ENCODE results near the gene LIMK2.
"Not testable (repeated sequence)": the region's sequence is repeated elsewhere in the genome, so short reads cannot be mapped to it uniquely, and the experiment has no call there.

LIMK2 gene

DNA sequence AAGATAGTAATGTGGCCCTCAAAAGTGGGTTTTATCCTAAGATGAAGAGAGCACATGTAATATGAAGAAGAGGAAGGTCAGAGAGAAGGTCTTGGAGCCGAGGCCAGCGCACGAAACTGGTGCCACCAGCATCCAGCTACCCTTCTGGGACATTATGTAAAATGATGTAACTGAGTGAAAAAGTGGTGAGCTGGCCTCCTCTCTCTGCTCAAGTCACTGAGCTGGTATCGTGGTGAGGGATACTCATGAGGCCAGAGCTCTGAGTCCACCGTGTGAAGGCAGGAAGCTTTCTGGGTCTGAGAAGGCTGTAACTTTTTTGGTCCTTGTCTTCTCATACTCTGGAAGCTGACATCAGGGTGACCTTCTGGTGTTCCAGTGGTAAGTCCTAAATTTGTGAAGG, 27.0 kb upstream of the LIMK2 start:
- Histone ChIP-seq H3K27ac (ENCODE audit: low read depth, low read length) (no peak overlapping the region), H3K4me1 (ENCODE audit: control insufficient read depth in 1 of 2, insufficient read depth in 2 of 2, low read length in 2 of 2) (no peaks in the 10 kb centered on the region), H3K9me3 (ENCODE audit: control insufficient read depth in 1 of 2, low read length in 2 of 2) (no peaks in the 10 kb centered on the region), H3K27me3 (ENCODE audit: control insufficient read depth in 1 of 2, insufficient read depth in 2 of 2, low read length in 2 of 2) (no peaks in the 10 kb centered on the region), H3K4me3 (ENCODE audit: low read depth in 1 of 2, low read length in 2 of 2) (no peak overlapping the region), H3K36me3 (ENCODE audit: control insufficient read depth in 1 of 2, insufficient read depth in 2 of 2, low read length in 2 of 2) (peaks cover 0 to 15% of the 10 kb centered on the region in 2 donors), H3K9ac (ENCODE audit: low read depth in 1 of 2, low read length in 2 of 2) (no peak overlapping the region)

DNA sequence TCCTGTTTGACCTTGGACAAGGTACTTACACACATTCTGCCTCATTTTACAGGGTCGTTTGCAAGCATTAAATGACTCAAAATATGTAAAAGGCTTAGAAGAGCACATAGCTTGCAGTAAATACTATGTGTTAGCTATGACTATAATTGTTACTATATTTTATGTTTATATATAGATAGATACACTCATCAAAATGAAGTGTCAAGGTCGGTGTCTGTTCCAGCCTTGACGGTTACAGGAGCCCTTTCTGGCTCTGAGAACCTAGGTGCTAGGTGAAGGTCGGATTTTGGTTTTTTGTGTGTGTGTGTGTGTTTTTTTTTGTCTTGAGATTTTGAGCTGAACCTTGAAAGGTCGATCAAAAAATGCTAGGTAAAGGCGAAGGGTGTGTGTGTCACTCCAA, 24.5 kb upstream of the LIMK2 start:
- Histone ChIP-seq H3K4me1 (ENCODE audit: control insufficient read depth in 1 of 2, insufficient read depth in 2 of 2, low read length in 2 of 2) (no peaks in the 10 kb centered on the region), H3K27me3 (ENCODE audit: control insufficient read depth in 1 of 2, insufficient read depth in 2 of 2, low read length in 2 of 2) (no peaks in the 10 kb centered on the region), H3K9me3 (ENCODE audit: control insufficient read depth in 1 of 2, low read length in 2 of 2) (no peaks in the 10 kb centered on the region), H3K4me3 (ENCODE audit: low read depth in 1 of 2, low read length in 2 of 2) (no peak overlapping the region), H3K9ac (ENCODE audit: low read depth in 1 of 2, low read length in 2 of 2) (no peak overlapping the region), H3K36me3 (ENCODE audit: control insufficient read depth in 1 of 2, insufficient read depth in 2 of 2, low read length in 2 of 2) (peaks cover 1 to 20% of the 10 kb centered on the region in 2 donors), H3K27ac (ENCODE audit: low read depth, low read length) (no peak overlapping the region)

DNA sequence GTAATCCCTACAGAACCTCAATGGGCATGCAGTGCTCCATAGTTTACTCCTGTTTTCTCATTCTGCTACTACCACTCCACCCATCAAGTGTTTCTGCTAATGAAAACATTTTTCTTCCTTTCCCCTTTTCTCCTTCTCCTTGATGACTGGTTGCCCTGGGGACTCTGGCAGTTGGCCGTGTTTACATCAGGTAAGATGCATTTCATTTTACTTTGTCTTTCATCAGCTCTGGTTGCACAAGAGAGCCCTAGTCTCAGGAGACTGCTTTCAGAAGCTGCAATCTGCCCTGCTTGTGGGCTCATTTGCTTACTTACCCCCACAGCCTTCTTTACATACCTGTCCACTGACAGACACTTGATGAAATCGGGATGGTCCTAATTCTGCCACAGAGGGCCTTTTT, 19.6 kb upstream of the LIMK2 start:
- no peaks in the 10 kb centered on the region for H3K27me3 ChIP-seq (ENCODE audit: control insufficient read depth in 1 of 2, insufficient read depth in 2 of 2, low read length in 2 of 2)
- H3K9ac ChIP-seq (ENCODE audit: low read depth in 1 of 2, low read length in 2 of 2), result no peak overlapping the region
- H3K4me3 ChIP-seq (ENCODE audit: low read depth in 1 of 2, low read length in 2 of 2), result no peak overlapping the region
- peaks cover 19 to 39% of the 10 kb centered on the region in 2 donors for H3K36me3 ChIP-seq (ENCODE audit: control insufficient read depth in 1 of 2, insufficient read depth in 2 of 2, low read length in 2 of 2)
- H3K9me3 ChIP-seq (ENCODE audit: control insufficient read depth in 1 of 2, low read length in 2 of 2), result no peaks in the 10 kb centered on the region
- H3K4me1 ChIP-seq (ENCODE audit: control insufficient read depth in 1 of 2, insufficient read depth in 2 of 2, low read length in 2 of 2), result no peaks in the 10 kb centered on the region
- H3K27ac ChIP-seq (ENCODE audit: low read depth, low read length), result no peak overlapping the region

DNA sequence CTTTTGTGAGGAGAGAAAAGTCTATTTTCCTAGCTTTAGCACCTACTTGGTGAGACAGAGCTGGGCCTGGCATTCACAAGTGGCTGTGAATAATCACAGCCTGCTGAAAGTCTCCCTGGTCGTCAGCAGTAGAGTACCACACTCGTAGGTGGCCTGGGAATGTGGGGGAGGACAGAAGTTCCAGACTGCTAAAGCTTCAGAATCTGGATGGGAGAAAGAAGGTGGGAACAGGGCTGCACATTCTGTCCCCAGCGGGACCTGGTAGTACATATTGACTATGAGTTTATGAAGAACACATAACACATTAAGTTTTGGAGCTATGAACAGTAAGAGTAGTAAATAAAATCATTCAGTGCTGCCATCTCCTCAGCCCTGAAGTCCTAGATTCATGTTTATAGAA, 19.0 kb upstream of the LIMK2 start:
- peaks cover 19 to 39% of the 10 kb centered on the region in 2 donors for H3K36me3 ChIP-seq (ENCODE audit: control insufficient read depth in 1 of 2, insufficient read depth in 2 of 2, low read length in 2 of 2)
- H3K27ac ChIP-seq (ENCODE audit: low read depth, low read length), result no peak overlapping the region
- no peaks in the 10 kb centered on the region for H3K27me3 ChIP-seq (ENCODE audit: control insufficient read depth in 1 of 2, insufficient read depth in 2 of 2, low read length in 2 of 2)
- no peak overlapping the region for H3K9ac ChIP-seq (ENCODE audit: low read depth in 1 of 2, low read length in 2 of 2)
- no peaks in the 10 kb centered on the region for H3K9me3 ChIP-seq (ENCODE audit: control insufficient read depth in 1 of 2, low read length in 2 of 2)
- H3K4me3 ChIP-seq (ENCODE audit: low read depth in 1 of 2, low read length in 2 of 2), result no peak overlapping the region
- H3K4me1 ChIP-seq (ENCODE audit: control insufficient read depth in 1 of 2, insufficient read depth in 2 of 2, low read length in 2 of 2), result no peaks in the 10 kb centered on the region

DNA sequence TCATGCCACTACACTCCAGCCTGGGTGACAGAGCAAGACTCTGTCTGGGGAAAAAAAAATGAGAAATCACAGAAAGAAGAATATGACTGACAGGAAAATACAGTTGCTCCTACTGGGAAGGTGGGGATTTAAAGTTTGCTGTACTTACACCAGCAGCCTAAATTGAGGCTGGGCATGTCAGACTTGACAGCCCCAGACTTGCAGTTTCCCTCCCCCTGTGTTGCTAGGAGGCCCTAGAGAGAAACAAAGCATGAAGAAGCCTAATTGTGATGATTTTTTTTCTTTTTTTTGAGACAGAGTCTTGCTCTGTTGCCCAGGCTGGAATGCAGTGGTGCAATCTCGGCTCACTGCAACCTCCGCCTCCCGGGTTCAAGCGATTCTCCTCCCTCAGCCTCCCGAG, 17.4 kb upstream of the LIMK2 start:
- not testable (repeated sequence) for H3K4me3 ChIP-seq (ENCODE audit: low read depth in 1 of 2, low read length in 2 of 2); H3K9ac ChIP-seq (ENCODE audit: low read depth in 1 of 2, low read length in 2 of 2); H3K4me1 ChIP-seq (ENCODE audit: control insufficient read depth in 1 of 2, insufficient read depth in 2 of 2, low read length in 2 of 2); H3K27me3 ChIP-seq (ENCODE audit: control insufficient read depth in 1 of 2, insufficient read depth in 2 of 2, low read length in 2 of 2); H3K27ac ChIP-seq (ENCODE audit: low read depth, low read length); H3K9me3 ChIP-seq (ENCODE audit: control insufficient read depth in 1 of 2, low read length in 2 of 2)
- H3K36me3 ChIP-seq (ENCODE audit: control insufficient read depth in 1 of 2, insufficient read depth in 2 of 2, low read length in 2 of 2), result peaks cover 26 to 45% of the 10 kb centered on the region in 2 donors

DNA sequence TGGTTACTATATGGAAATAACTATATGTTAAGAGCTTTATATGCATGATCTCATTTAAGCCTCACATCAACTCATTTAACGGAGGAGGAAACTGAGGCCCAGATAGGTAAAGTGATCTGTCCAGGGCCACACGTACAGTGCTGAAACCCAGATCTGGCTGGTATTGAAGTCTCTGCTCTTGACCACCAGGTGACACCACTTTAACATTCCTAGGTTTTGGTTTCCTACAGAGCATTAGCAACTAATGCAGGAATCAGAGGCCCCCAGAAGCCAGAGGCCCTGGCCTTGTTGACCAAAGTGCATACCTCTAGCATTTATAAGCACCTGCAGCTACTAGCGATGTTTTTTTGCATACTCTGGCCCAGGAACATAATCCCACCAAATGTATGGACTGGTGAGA, 12.9 kb upstream of the LIMK2 start:
- no peak overlapping the region for H3K9ac ChIP-seq (ENCODE audit: low read depth in 1 of 2, low read length in 2 of 2)
- peaks cover 28 to 53% of the 10 kb centered on the region in 2 donors for H3K36me3 ChIP-seq (ENCODE audit: control insufficient read depth in 1 of 2, insufficient read depth in 2 of 2, low read length in 2 of 2)
- no peaks in the 10 kb centered on the region for H3K27me3 ChIP-seq (ENCODE audit: control insufficient read depth in 1 of 2, insufficient read depth in 2 of 2, low read length in 2 of 2)
- H3K4me1 ChIP-seq (ENCODE audit: control insufficient read depth in 1 of 2, insufficient read depth in 2 of 2, low read length in 2 of 2), result no peaks in the 10 kb centered on the region
- no peak overlapping the region for H3K4me3 ChIP-seq (ENCODE audit: low read depth in 1 of 2, low read length in 2 of 2)
- H3K27ac ChIP-seq (ENCODE audit: low read depth, low read length), result no peak overlapping the region
- no peaks in the 10 kb centered on the region for H3K9me3 ChIP-seq (ENCODE audit: control insufficient read depth in 1 of 2, low read length in 2 of 2)

DNA sequence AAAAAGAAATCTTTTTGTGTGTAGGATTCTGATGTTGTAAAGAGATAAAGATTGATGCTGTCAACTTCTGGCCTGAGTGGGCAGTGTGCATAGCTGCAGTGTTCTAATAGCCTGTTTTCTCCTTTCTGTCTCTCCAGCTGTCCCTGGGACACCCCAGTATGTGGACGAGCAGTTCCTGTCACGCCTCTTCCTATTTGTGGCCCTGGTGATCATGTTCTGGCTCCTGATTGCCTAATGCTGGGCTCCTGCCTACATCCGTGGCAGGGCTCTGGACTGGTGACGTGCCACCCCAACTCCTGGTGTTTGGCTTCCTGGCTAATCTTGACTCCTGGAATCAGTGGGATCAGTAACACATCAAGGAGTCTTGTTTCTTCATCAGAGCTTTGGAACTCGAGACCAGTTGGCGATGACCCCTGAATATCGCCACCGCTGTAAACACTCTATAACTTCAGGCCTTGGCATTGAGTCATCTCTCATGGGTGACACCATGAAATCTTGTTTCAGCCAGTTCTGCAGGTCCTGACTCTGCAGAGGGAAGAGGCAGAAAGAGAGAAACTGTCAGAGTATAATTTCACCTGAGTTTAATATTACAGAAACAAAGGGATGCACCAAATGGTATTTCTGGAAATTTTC, 7.6 kb upstream of the LIMK2 start:
- H3K36me3 ChIP-seq (ENCODE audit: control insufficient read depth in 1 of 2, insufficient read depth in 2 of 2, low read length in 2 of 2), result peaks cover 12 to 30% of the 10 kb centered on the region in 2 donors
- not testable (repeated sequence) for H3K9me3 ChIP-seq (ENCODE audit: control insufficient read depth in 1 of 2, low read length in 2 of 2); H3K4me1 ChIP-seq (ENCODE audit: control insufficient read depth in 1 of 2, insufficient read depth in 2 of 2, low read length in 2 of 2); H3K27ac ChIP-seq (ENCODE audit: low read depth, low read length); H3K9ac ChIP-seq (ENCODE audit: low read depth in 1 of 2, low read length in 2 of 2); H3K27me3 ChIP-seq (ENCODE audit: control insufficient read depth in 1 of 2, insufficient read depth in 2 of 2, low read length in 2 of 2); H3K4me3 ChIP-seq (ENCODE audit: low read depth in 1 of 2, low read length in 2 of 2)

DNA sequence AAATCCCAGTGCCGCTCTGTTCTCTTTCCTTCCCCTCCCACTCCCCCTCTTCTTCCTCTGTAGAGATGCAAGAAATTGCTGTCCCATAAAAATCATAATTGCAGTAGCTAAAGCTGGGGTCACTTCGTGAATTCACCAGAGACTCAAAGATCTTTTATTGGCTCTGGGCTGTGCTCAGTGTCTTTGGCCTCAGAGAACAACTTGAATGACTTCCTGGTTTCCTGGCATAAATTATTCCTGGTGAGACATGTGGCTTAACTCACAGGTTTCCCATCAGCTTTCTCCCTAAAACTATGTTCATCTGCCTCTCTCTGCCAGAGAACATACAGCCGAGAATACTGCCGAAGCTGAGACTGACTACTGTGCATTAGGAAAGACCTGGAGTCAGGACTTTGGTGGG, 7.0 kb upstream of the LIMK2 start:
- H3K36me3 ChIP-seq (ENCODE audit: control insufficient read depth in 1 of 2, insufficient read depth in 2 of 2, low read length in 2 of 2), result peaks cover 9 to 25% of the 10 kb centered on the region in 2 donors
- H3K9ac ChIP-seq (ENCODE audit: low read depth in 1 of 2, low read length in 2 of 2); H3K27me3 ChIP-seq (ENCODE audit: control insufficient read depth in 1 of 2, insufficient read depth in 2 of 2, low read length in 2 of 2); H3K27ac ChIP-seq (ENCODE audit: low read depth, low read length); H3K4me1 ChIP-seq (ENCODE audit: control insufficient read depth in 1 of 2, insufficient read depth in 2 of 2, low read length in 2 of 2); H3K4me3 ChIP-seq (ENCODE audit: low read depth in 1 of 2, low read length in 2 of 2); H3K9me3 ChIP-seq (ENCODE audit: control insufficient read depth in 1 of 2, low read length in 2 of 2): not testable (repeated sequence)

DNA sequence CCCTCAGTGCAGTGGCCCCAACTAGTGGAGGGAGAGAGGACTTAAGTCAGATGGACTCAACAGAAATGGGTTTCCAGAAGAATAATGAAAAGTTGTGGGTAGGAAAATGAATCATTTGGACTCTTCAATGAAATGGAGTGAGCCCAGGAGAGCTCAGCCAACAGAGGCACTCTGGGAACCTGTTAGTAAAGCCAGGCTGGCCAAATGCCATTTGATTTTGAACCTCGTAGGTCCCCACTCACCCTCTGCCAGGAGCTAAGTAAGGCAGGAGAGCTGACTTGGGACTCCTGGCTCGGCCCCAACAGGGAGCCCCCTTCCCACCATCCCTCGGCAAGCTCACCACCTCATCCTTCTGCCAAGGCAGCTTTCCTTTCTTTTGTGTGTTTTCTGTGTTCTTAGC, 5.6 kb upstream of the LIMK2 start:
- peaks cover 20 to 21% of the 10 kb centered on the region in 2 donors for H3K4me1 ChIP-seq (ENCODE audit: control insufficient read depth in 1 of 2, insufficient read depth in 2 of 2, low read length in 2 of 2)
- not testable (repeated sequence) for H3K27me3 ChIP-seq (ENCODE audit: control insufficient read depth in 1 of 2, insufficient read depth in 2 of 2, low read length in 2 of 2); H3K9me3 ChIP-seq (ENCODE audit: control insufficient read depth in 1 of 2, low read length in 2 of 2); H3K27ac ChIP-seq (ENCODE audit: low read depth, low read length); H3K4me3 ChIP-seq (ENCODE audit: low read depth in 1 of 2, low read length in 2 of 2); H3K9ac ChIP-seq (ENCODE audit: low read depth in 1 of 2, low read length in 2 of 2)
- peaks cover 6 to 20% of the 10 kb centered on the region in 2 donors for H3K36me3 ChIP-seq (ENCODE audit: control insufficient read depth in 1 of 2, insufficient read depth in 2 of 2, low read length in 2 of 2)

DNA sequence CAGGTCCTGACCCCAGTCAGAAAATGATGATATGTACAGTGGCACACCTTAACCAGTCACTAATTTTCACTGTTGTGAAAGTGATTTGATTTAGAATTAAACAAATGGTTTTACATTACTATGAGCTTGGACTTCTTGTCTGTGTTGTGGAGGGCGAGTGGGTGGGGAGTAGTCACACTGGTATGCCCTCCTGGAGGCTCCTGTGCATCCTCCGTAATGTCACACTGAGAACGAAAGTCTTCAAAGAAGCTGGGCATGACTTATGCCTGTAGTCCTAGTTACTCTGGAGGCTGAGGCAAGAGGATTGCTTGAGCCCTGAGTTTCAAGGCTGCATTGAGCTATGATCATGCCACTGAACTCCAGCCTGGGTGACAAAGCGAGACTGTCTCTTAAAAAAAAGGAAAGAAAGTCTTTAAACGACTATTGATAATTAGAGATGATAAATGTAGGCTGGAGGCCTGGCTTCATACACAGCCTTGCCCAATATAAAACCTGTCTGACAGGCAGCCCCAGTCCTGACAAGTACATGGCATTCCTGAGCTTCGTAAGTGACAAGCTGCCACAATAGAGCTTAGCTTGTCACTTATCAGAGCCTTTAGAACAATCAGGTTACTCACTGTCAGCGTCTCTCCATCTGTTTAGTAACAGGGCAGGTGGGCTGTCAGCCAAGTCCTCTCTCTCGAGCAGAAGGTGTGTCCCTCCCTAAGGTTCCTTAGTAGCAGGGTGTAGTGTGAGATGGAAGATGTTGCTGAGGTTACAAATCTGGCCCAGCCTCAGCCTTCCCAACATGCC, 5.0 kb upstream of the LIMK2 start:
- peaks cover 24% of the 10 kb centered on the region in 2 donors for H3K4me1 ChIP-seq (ENCODE audit: control insufficient read depth in 1 of 2, insufficient read depth in 2 of 2, low read length in 2 of 2)
- H3K27me3 ChIP-seq (ENCODE audit: control insufficient read depth in 1 of 2, insufficient read depth in 2 of 2, low read length in 2 of 2), result no peaks in the 10 kb centered on the region
- H3K27ac ChIP-seq (ENCODE audit: low read depth, low read length), result no peak overlapping the region
- no peak overlapping the region for H3K9ac ChIP-seq (ENCODE audit: low read depth in 1 of 2, low read length in 2 of 2)
- H3K4me3 ChIP-seq (ENCODE audit: low read depth in 1 of 2, low read length in 2 of 2), result no peak overlapping the region
- peaks cover 3 to 14% of the 10 kb centered on the region in 2 donors for H3K36me3 ChIP-seq (ENCODE audit: control insufficient read depth in 1 of 2, insufficient read depth in 2 of 2, low read length in 2 of 2)
- no peaks in the 10 kb centered on the region for H3K9me3 ChIP-seq (ENCODE audit: control insufficient read depth in 1 of 2, low read length in 2 of 2)

Measured in duodenal mucosa (tissue), 2 donors.